Measurements from ENCODE around the gene STAT5B.

- TF ChIP-seq CTCF (IDR thresholded peaks at IDR 0.05) (no peak), POLR2A (IDR thresholded peaks at IDR 0.05) (no peak)
These were observed 51.5 kb downstream of the STAT5B start for GRCh38 chr17:42224651-42225050.
